ENCODE measurements around the gene LGR5.
"Not testable (repeated sequence)": the region's sequence is repeated elsewhere in the genome, so short reads cannot be mapped to it uniquely, and the experiment has no call there.

Gene LGR5

DNA sequence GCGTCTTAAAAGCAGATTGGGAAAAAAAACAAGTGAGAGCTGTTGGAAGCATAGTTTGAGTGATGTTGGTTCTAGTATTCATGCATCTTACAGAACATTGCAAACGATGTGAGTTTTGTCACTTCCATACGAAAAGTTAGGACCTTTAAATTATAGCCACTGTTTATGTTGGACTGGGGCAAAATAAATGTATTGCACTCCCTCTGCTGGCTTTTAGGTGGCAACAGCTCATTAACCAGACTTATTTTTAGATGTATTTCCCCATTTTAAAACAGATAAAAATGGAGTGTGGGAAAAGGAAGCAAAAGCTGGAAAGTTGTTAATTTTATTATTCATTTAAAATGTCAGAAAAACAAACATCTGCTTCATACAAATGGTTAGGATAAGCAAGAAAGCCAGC, 111.9 kb downstream of the LGR5 start:
- no peak for DNase-seq (ENCODE audit: low spot score)

DNA sequence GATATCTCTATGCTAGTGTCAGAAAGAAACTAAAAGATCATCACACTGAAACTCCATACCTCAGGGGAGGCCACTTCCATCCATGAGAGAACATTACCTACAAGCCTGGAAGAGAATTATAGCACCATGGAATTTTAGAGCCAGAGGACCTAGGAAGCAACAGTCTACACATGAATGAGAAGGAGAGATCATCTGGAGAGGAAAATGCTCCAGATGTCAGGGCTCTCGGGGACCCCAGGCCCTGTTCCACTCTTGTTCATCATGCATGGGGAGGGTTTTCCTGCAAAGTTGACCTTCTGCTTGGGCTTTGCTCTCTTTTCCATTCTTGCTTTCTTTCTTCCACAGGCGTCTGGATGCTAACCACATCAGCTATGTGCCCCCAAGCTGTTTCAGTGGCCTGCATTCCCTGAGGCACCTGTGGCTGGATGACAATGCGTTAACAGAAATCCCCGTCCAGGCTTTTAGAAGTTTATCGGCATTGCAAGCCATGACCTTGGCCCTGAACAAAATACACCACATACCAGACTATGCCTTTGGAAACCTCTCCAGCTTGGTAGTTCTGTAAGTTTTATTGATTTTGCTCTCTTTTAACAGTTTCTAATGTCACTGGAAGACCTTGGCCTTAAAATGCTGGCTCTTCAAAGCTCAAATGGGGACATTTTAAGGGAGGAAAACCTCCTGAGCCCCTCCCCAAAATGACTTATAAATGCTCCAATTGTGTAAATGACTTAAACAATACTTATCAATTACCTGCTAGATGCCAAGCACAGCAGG, 113.3 kb downstream of the LGR5 start:
- DNase-seq (ENCODE audit: low spot score): no peak

DNA sequence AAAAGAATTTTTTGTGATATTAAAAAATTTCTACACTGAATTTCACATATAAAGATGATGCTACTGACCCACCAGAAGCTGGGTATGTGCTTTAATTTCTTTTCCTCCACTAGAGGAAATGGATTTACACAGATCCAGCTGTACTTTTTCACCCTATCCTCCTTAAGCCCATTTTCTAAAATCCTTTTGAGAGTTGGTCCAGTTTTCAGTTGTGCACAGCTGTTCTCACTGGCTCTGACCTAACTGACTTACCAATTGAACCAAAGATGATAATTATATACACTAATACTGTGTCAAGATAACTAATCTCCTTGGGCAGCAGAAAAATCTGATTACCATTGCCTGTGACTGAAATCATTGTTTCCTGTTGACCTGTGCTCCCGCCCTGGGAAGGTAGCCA, 115.6 kb downstream of the LGR5 start:
- DNase-seq (ENCODE audit: low spot score): no peak

DNA sequence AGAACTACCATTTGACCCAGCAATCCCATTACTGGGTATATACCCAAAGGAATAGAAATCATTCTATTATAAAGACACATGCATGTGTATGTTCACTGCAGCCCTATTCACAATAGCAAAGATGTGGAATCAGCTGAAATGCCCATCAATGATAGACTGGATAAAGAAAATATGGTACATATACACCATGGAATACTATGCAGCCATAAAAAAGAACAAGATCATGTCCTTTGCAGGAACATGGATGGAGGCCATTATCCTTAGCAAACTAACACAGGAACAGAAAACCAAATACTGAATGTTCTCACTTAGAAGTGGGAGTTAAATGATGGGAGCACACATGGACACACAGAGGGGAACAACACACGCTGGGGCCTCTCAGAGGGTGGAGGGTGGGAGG, 116.2 kb downstream of the LGR5 start:
- not testable (repeated sequence) for DNase-seq (ENCODE audit: low spot score)

DNA sequence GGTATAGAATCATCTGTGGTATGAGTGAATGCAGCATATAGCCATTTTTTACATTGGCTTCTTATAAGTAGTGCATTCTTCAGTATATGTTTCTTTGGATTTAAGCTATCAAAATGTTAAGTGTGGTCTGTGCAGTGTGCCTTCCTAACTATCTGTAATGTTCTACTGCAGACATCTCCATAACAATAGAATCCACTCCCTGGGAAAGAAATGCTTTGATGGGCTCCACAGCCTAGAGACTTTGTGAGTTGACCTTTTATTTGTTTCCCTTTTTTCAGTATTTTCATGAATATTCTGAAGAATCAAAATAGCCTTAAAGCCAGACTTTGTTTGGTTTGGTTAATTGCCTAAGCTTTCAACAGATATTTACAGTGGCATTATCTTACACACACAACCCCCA, 116.8 kb downstream of the LGR5 start:
- no peak for DNase-seq (ENCODE audit: low spot score)

DNA sequence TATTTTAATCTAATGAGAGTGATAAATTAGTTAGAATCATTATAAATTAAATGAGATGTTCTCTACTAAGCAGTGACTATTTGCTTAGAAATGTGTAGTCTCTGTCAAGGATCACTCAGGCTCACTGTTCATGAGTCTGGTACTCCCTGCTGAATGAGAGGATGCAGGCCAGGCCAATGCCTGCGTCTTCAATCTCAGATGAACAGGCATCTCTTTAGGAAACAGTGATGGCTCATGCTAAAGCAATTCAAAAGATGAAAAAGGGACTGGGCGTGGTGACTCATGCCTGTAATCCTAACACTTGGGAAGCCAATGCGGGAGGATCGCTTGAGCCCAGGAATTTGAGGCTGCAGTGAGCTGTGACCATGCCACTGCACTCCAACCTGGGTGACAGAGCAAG, 117.3 kb downstream of the LGR5 start:
- DNase-seq (ENCODE audit: low spot score): no peak

DNA sequence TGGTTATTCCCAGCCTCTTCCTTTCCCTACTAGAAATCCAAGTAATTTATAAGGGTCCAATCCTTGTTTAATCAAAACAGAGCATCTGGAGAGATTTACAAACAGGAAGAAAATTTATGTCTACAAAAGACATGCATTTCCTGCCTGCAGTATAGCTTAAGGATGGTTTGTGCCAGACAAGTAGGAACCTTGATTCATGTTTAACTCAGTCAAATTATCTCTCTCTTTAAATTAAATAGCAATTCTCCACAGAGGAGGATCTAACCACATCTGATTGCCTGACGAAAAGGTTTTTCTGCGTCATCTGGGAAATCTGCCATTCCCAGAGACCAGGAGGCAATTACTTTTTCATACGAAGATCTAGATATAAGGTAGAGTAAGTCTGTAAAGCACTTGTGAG, 118.8 kb downstream of the LGR5 start:
- DNase-seq (ENCODE audit: low spot score): no peak

DNA sequence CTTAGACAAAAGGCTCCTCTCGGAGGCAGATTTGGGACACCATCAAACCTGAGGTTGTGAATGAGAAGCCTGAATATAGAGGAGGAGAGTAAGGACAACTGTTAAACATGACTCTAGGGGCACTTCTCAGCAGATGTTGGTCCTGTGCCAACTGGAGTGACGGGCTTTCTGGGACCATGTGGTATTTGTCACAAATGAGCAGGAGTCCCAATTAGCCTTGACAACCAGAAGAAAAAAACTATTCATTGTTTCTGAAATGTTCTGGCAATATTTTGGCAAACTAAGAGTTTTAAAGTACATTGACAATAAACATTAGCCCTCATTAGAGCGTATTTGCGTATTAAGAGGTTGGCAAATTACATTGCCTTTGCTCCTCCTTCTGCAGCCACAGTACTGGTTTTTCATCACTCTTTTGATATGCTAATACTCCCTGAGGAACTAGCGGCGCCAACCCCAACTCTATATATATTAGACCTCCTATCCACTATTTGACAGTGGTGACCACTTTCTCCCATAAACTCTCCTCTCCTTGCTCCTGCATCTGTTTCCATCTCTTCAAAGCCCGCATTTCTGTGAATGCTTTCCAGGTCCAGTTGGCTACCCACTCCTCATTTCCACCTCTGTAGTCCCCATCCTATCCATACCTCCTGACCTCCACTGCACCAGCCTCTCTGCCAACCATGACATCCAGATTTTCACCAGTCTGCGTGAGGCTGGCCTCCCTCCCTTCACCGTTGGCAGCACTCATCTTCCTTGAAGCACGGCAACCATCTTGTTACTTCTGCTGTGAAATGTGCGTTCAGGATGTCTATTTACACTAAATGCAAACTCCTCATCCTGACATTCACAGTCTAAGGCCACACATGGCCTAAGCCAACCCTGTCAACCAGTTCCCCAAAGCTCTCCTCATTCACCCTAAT, 123.3 kb downstream of the LGR5 start:
- DNase-seq (ENCODE audit: low spot score): no peak

DNA sequence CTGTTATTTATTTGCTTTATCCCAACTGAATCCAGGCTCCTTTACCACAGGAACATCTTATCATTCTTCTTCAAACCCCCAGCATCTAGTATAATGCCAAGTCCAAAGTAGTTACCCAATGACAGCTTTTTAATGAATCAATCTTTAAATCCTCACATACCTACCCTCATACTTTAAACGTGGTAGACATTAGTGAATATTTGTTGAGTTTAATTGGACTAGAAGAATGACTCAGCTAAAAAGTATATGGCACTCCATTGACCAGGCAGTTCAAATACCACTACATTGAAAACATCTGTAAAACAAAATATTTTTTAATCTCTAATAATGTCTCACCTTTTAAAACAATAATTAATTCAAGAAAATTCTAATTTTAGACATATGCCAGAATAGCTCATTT, 125.9 kb downstream of the LGR5 start:
- no peak for DNase-seq (ENCODE audit: low spot score)

DNA sequence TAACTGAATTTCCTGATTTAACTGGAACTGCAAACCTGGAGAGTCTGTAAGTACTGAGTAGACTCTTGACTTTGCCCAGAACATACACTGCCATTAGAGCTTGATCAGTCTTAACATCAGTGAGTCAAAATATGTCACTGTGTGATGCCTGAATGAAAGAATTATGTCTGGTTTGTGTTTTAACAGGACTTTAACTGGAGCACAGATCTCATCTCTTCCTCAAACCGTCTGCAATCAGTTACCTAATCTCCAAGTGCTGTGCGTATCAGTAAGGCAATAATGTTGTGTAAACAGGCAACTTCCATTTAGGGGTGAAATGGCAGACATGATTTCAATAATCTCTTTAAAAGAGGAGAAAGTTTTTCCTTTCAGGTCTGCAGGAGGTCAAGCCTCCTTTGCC, 127.1 kb downstream of the LGR5 start:
- DNase-seq (ENCODE audit: low spot score): no peak

DNA sequence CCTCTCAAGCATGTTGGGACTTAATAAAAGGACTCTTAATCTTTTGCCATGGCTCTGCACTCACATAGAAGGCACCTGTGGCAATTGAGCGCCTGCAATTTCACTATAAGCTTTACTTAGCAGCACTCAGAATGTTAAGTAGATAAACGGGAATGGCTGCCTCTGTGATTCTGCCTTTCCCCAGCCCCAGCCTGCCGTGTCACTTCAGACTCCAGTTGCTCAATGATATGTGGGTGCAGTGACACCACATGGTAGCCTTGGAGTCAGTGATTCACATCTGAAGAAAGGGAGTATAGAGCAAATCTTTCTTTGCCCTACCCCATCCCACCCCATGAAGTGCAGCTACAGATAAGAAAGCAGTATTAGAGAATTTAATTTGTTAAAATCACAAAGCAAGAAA, 127.9 kb downstream of the LGR5 start:
- no peak for DNase-seq (ENCODE audit: low spot score)

DNA sequence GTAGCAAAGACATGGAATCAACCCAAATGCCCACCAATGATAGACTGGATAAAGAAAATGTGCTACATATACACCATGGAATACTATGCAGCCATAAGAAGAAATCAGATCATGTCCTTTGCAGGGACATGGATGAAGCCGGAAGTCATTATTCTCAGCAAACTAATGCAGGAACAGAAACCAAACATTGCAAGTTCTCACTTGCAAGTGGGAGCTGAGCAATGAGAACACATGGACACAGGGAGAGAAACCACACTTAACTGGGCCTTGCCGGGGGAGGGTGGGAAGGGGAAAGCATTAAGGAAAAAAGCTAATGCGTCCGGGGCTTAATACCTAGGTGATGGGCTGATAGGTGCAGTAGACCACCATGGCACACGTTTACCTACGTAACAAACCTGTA, 130.3 kb downstream of the LGR5 start:
- not testable (repeated sequence) for DNase-seq (ENCODE audit: low spot score)

DNA sequence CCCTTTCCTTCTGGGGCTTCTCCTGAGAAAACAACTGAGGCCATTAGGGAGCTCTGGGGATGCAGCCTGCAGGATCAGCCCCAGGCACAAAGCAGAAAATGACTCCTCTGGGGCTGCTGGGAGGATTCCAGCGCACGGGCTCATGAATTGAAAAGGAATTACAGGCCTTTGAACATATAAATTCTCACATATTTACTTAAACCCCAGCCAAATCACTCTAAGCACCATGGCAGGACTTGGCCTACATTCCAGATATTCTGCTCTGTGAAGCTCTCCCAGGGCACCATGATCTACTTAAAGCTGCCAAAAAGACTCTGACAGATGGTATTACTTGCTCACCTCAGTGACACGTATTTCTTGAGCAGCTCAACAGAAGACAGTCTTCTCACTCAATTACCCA, 136.9 kb downstream of the LGR5 start:
- DNase-seq (ENCODE audit: low spot score): peak; percentile 42

DNA sequence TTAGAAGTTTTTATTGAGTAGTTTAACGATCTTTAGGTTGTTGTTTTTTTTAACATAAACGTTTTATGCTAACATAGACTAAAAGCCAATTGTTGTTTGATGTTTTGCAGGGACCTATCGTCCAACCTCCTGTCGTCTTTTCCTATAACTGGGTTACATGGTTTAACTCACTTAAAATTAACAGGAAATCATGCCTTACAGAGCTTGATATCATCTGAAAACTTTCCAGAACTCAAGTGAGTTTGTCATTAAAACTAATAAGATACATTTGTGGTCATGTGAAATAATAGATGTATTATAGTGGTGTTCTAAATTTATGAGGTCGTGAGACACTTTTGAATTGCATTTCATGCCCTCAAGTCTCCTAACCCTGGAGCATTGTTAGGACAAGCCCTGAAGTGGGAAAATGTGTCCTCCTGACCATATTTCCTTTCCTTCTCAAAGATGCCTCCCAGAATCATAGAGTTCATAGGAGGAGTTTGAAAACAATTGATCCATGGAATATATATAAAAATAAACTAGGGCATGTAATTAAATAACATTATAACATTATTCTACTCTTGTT, 139.2 kb downstream of the LGR5 start:
- DNase-seq (ENCODE audit: low spot score): no peak

DNA sequence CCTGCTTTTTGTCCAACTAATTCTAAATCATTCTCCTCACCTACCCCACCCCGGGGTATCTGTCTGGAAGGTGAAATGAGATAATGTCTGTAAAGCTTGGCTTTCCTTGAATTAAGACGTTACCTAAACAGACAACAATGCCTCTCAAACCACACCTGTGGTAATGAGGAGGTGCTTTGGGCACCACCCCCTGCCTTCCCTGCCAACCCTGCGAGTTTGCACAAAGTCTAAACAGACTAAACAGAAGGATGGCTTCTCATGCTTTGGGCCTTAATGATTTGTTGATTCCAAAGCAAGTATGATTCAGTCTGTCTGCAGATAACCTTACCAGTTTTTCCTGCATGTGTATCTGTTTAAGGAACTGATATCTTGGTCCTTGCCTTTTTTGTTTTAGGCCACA, 141.6 kb downstream of the LGR5 start:
- DNase-seq (ENCODE audit: low spot score): no peak

DNA sequence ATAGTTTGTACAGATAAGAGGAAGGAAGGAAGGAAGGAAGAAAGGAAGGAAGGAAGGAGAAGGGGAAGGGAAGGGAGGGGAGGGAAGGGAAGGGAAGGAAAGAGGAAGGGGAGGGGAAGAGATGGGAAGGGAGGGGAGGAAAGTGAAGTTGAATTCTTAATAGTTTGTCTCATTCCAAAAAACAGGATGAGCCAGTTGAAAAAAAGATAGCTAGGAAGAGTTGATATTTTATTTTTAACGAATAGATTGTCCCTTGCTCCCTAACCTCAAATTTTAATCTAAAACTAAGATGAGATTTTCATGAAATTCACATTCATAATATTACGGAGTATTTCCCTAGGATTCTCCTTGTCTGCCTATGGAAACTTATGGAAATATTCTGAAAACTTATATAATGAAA, 143.3 kb downstream of the LGR5 start:
- DNase-seq (ENCODE audit: low spot score): no peak

DNA sequence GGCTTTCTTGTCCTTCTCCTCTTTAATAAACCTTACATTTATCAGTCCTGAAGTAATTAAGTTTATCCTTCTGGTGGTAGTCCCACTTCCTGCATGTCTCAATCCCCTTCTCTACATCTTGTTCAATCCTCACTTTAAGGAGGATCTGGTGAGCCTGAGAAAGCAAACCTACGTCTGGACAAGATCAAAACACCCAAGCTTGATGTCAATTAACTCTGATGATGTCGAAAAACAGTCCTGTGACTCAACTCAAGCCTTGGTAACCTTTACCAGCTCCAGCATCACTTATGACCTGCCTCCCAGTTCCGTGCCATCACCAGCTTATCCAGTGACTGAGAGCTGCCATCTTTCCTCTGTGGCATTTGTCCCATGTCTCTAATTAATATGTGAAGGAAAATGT, 144.8 kb downstream of the LGR5 start:
- DNase-seq (ENCODE audit: low spot score): no peak

DNA sequence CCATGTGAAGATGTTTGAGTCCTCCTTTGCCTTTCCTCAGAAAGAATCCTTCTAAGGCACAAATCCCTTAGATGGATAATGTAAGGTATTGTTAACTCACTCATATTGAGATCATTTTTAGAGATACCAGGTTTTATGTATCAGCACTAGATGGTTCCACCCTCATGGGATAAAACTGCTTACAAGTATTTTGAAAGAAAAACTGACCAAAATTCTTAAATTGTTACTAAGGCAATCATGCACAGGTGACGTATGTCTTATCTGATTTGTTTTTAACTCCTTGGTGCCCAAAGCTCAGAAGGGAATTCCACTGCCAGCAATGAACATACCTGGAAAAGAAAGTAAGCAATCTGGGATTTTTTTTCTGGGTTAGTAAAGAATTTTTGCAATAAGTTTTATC, 145.6 kb downstream of the LGR5 start:
- DNase-seq (ENCODE audit: low spot score): no peak

DNA sequence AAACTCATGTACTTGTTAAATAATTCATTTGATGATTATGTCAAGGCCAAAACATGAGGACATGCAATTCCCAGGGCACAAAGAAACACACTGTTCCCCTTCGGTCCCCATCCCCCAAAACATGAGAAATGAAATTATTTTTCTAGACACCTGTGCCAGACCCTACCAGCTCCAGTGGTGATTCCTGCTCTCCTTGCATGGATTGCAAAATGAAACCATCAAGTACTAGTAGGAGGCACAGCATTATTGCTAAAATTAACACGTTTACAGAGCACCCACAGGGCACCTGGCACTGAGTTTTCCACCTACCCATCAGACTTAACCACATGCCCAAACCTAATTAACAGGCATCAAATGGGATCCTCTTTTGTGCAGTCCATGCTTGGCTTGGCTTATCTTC, 147.4 kb downstream of the LGR5 start:
- DNase-seq (ENCODE audit: low spot score): no peak

DNA sequence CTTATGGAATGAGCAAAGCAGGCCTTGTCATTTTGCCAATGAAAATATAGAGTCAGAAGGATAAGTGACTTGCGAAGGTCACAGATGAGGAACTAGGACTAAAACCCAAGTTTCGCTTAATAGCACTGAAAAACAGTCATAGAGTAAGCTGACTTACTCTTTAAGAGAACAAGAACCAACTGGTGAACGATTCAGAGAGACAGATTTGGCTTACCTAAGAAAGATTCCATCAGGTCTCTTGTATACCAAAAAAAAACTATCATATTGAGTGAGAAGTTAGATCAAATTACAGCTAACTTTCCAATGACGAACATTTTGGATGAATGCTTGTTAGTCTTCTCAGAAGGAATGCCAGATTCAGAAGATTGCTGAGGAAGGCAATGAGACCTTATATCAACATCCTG, 149.9 kb downstream of the LGR5 start:
- no peak for DNase-seq (ENCODE audit: low spot score)

DNA sequence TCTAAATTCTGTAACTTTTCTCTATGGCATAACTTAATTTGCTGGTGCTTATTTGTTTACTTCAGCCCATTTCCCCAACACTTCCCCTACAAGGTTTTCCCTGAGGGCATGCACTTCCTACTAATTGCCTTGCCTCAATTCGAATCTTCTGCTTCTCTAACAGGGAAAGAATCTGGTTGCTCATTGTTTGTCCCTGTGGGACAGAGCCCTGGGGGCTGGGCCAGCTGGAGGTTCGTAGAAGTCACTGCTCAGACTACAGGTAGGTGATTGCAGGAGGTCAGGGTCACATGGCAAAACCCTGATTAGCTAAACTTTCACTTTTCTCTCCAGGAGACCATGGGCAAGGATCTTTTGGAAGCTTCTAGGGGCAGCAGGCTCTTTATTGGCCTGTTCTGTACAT, 152.0 kb downstream of the LGR5 start:
- no peak for DNase-seq (ENCODE audit: low spot score)

DNA sequence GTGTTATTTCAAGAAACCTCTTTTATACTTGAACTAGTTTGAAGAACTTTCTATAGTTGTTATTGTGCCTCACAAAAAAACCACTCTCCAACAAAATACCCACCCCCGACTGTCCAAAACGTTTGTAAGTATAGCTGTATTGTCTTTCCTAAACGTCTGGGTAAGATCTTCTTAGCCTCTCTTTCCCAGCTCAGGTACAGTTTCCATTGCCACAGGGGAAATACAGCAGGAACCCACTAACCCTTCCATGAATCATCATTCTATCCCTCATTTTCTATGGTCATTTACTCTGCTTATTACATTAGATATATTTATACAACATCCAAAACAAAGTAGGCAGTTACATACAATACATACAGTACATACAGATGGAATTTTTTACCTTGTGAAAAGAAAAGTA, 153.2 kb downstream of the LGR5 start:
- no peak for DNase-seq (ENCODE audit: low spot score)
